GM21619 (cell line): ENCODE measurements around the gene FAM124A.

ENCODE experiments used
- ATAC-seq: cut with Tn5 transposase; IDR thresholded peaks from one replicate; pipeline ENCODE4 v1.9.1; 2021; ENCODE audit not compliant: unreplicated experiment

Gene FAM124A

GRCh38 chr13:51333421-51333820, 111.2 kb downstream of the FAM124A start:
- no peak for ATAC-seq

- no peak for ATAC-seq
Measured at GRCh38 chr13:51333826-51334225, 111.6 kb downstream of the FAM124A start.
